Measurements from ENCODE around the gene AIG1.

DNA sequence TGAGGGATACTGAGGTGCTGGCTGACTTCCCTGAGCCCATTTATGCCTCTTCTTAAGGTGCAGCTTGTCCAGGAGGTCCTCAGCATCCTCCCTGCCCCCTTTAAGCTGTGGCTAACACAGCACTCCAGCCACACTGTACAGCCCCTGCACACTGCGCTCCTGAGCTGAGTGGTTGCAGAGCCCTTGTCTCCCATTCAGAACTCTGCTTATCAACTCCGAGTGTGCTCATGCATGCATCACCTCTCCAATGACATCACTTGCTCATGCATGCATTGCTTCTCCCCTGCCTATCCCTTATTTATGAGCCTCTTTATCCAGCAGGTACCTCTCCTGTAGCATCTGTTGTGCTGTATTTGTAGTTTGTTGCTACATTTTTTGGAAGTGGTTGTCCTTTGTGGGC, 124.6 kb downstream of the AIG1 start:
- no peak for TF ChIP-seq CTCF (IDR thresholded peaks at IDR 0.05)
- no peak for TF ChIP-seq POLR2AphosphoS5 (IDR thresholded peaks at IDR 0.05)
- TF ChIP-seq POLR2A (IDR thresholded peaks at IDR 0.05), result no peak
